AG04450 (cell line): ENCODE results near the gene CNTLN. TPM values are rescaled to one million over a fixed set of nuclear protein-coding genes. Genes with fewer than 3 reads are reported as not detected.

Experiments
- CTCF ChIA-PET: fragments of 300-600, 350-600 bp; formaldehyde crosslinking; extraction: SDS; loops from one replicate; lab custom pipeline; 2022; ENCODE audit warnings: antibody characterized with exemption, inconsistent platforms; lab: Charles Lee
- POLR2A ChIA-PET: fragments of 350-600 bp; formaldehyde crosslinking; extraction: SDS; loops from one replicate; lab custom pipeline; 2021; ENCODE audit warnings: antibody characterized with exemption, inconsistent platforms; lab: Yijun Ruan, JAX
- DNase-seq: peaks from one replicate; pipeline ENCODE4 v3.0.0-alpha.2; 2011; ENCODE audit warnings: low read depth, low spot score
- H3K27ac ChIP-seq: one replicate; pipeline ENCODE4 v1.5.1; 2012; ENCODE audit warnings: low read depth, low read length, control low read depth
- H3K27me3 ChIP-seq: one replicate; pipeline ENCODE4 v1.6.0; 2012; ENCODE audit warnings: low read length; ENCODE audit not compliant: control insufficient read depth, insufficient read depth
- H3K4me3 ChIP-seq: 2 replicates; pipeline ENCODE4 v1.5.1; 2011; ENCODE audit warnings: mild to moderate bottlenecking, low read depth, low read length, control low read depth
- H3K9me3 ChIP-seq: 2 replicates; pipeline ENCODE4 v1.5.1; 2012; ENCODE audit warnings: low read length; ENCODE audit not compliant: control insufficient read depth, insufficient read depth
- polyA plus RNA-seq: library from polyadenylated mRNA; depleted of rRNA; stranded (reverse); fragments of >200 nt; gene quantifications from 2 replicates; pipeline ENCODE4 v1.2.3, GENCODE V29; 2011
- TF ChIP-seq, protein P1 (sequence below): IDR thresholded peaks from 2 replicates; pipeline ENCODE4 v1.5.1; 2011; ENCODE audit warnings: low read depth, low read length, control low read depth, inconsistent platforms

CNTLN gene
- polyA plus RNA-seq, 1 experiment = 11.7 TPM

DNA sequence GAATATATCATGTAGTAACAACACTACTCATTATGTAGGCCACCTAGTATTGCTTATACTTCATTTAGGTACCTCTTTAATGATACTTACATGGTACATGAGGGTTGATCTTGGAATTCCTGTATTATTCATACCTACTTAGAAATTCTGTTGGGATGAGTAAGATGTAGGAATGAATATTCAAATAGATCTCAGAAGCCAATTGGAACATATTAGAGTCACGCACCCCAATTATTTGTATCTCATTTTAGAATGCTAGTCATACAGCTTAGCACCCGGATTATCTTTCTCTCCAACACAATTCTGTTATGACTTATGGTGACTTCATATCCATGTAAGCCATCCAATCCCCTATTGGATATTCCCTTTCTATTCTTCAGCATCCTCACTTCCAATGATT, 337.3 kb downstream of the CNTLN start:
- H3K4me3 ChIP-seq = no peak overlapping the region
- ChIA-PET POLR2A (no interaction called here), CTCF (interaction anchor here (0.5 kb wide), 1 partner anchor 356 kb away, joined by 3 read pairs; no protein-coding TSS in a partner anchor)
- DNase-seq = no peak
- no peaks in the 10 kb centered on the region for H3K9me3 ChIP-seq
- TF ChIP-seq, protein P1, sequence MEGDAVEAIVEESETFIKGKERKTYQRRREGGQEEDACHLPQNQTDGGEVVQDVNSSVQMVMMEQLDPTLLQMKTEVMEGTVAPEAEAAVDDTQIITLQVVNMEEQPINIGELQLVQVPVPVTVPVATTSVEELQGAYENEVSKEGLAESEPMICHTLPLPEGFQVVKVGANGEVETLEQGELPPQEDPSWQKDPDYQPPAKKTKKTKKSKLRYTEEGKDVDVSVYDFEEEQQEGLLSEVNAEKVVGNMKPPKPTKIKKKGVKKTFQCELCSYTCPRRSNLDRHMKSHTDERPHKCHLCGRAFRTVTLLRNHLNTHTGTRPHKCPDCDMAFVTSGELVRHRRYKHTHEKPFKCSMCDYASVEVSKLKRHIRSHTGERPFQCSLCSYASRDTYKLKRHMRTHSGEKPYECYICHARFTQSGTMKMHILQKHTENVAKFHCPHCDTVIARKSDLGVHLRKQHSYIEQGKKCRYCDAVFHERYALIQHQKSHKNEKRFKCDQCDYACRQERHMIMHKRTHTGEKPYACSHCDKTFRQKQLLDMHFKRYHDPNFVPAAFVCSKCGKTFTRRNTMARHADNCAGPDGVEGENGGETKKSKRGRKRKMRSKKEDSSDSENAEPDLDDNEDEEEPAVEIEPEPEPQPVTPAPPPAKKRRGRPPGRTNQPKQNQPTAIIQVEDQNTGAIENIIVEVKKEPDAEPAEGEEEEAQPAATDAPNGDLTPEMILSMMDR = no peak
- H3K27ac ChIP-seq = no peak overlapping the region
- H3K27me3 ChIP-seq = no peaks in the 10 kb centered on the region

DNA sequence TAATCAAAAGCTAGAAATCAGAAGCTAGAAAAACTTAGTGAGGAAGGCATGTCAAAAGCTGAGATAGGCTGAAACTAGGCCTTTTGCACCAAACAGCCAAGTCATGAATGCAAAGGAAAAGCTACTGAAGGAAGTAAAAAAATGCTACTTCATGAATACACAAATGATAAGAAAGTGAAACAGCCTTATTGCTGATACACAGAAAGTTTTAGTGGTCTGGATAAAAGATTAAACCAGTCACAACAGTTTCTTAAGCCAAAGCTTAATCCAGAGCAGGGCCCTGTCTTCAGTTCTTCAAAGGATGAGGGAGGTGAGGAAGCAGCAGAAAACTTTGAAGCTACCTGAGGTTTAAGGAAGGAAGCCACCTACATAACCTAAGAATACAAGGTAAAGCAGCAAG, 341.6 kb downstream of the CNTLN start:
- ChIA-PET CTCF (interaction anchor here (1.0 to 3.0 kb wide), 2 partner anchors 10 to 13 kb away, joined by 4 to 12 read pairs; no protein-coding TSS in a partner anchor), POLR2A (no interaction called here)
- Histone ChIP-seq H3K4me3 (no peak overlapping the region), H3K27ac (no peak overlapping the region), H3K9me3 (no peaks in the 10 kb centered on the region), H3K27me3 (no peaks in the 10 kb centered on the region)
- no peak for DNase-seq
- TF ChIP-seq, protein P1 = no peak

GRCh38 chr9:17477816-17478215, 343.0 kb downstream of the CNTLN start:
- Histone ChIP-seq H3K4me3 (no peak overlapping the region), H3K27ac (no peak overlapping the region), H3K27me3 (no peaks in the 10 kb centered on the region), H3K9me3 (no peaks in the 10 kb centered on the region)
- no peak for DNase-seq
- POLR2A ChIA-PET = interaction anchor here (0.6 kb wide), 1 partner anchor 870 kb away, joined by 3 read pairs; no protein-coding TSS in a partner anchor
- CTCF ChIA-PET = no interaction called here
- TF ChIP-seq, protein P1 = no peak

DNA sequence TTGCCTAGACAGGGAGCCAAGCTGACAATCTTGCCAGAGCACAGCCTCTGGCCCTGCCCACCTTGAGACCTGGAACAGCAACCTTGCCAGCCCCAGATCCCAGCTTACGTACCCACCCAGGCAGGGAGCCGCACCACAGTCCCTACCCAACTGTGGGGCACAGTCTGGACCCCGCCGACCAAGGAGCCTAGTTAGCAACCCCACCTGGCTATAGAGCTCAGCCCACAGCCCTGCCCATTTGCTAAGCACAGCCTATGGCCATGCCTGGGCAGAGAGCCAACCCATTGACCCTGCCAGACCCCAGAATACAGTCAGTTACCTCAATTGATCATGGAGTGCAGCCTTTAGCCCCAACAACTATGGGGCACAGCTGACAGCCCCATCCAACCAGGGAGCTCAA, 346.1 kb downstream of the CNTLN start:
- Histone ChIP-seq H3K27me3 (no peaks in the 10 kb centered on the region), H3K27ac (no peak overlapping the region), H3K9me3 (no peaks in the 10 kb centered on the region), H3K4me3 (no peak overlapping the region)
- TF ChIP-seq, protein P1 = no peak
- CTCF ChIA-PET = interaction anchor here (1.0 kb wide), 1 partner anchor 1608 kb away, joined by 3 read pairs; no protein-coding TSS in a partner anchor
- no peak for DNase-seq
- POLR2A ChIA-PET = no interaction called here

DNA sequence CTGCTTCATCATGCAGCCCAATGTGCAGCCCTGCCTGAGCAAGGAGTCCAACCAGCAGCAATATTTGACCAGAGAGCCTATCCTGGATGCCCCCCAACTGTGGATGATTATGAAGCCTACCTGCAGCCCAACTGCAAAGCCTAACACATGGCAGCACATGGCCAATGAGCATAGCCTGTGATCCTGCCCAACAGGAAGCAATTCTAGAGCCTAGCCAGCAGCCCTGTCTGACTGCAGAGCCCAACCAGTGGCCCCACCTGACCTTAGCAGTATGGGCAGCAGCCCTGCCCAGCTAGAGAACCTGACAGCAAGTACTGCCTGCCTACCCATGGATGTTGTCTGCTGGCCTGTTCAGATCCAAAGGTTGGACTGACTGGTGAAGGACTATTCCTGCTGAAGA, 346.7 kb downstream of the CNTLN start:
- H3K4me3 ChIP-seq = no peak overlapping the region
- H3K27me3 ChIP-seq = no peaks in the 10 kb centered on the region
- H3K9me3 ChIP-seq = no peaks in the 10 kb centered on the region
- POLR2A ChIA-PET = no interaction called here
- H3K27ac ChIP-seq = no peak overlapping the region
- TF ChIP-seq, protein P1 = no peak
- DNase-seq = no peak
- CTCF ChIA-PET = no interaction called here
